ENCODE results near the gene DDX24.
A peak's percentile ranks its signal among the peaks of the same experiment; 100 is the strongest.

DDX24 gene

DNA sequence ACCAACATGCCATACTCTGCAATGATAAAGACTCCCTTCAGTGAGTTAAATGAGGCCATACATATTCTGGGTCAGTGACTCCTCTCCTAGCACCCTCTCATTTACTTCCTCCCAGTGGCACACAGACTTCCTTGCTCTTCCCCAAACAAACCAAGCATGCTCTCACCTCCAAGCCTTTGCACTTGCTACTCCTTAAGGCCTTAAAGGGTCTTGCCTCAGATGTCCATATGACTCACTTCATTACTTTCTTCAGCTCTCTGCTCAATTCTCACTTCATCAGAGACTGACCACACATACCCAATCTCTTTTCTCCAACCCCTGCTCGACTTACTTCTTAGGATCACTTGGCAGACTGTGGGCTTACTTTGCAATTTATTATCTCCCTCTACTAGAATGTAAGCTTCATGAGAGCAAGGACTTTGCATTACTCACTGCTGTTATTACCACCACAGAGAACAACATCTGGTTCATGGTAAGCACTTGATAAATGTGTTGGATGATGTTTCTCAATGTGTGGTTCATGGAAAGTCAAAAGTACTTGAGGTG lies 22.8 kb downstream of the DDX24 start:
- Histone ChIP-seq H3K23ac (ENCODE audit: low read length) (no peak overlapping the region), H3K27me3 (ENCODE audit: insufficient read depth, low read length, poor library complexity) (no peaks in the 10 kb centered on the region), H3K4me1 (ENCODE audit: control insufficient read depth, low read depth, low read length) (peaks cover 5% of the 10 kb centered on the region), H3K4me3 (ENCODE audit: low read length) (no peak overlapping the region), H3K56ac (ENCODE audit: low read length) (no peak overlapping the region), H4K5ac (ENCODE audit: low read length) (no peak overlapping the region), H3K36me3 (ENCODE audit: control insufficient read depth, insufficient read depth, low read length) (peaks cover 12% of the 10 kb centered on the region), H3K18ac (ENCODE audit: low read length) (no peak overlapping the region), H4K8ac (ENCODE audit: low read depth, low read length) (no peak overlapping the region), H3K27ac (ENCODE audit: low read depth, low read length) (no peak overlapping the region), H2AK5ac (ENCODE audit: low read length) (no peak overlapping the region), H2BK120ac (ENCODE audit: low read depth, low read length) (no peak overlapping the region), H3K4me2 (ENCODE audit: low read length) (no peak overlapping the region), H3K4ac (ENCODE audit: low read depth, low read length) (no peak overlapping the region), H3K79me2 (ENCODE audit: control insufficient read depth, insufficient read depth, low read length) (peaks cover 2% of the 10 kb centered on the region), H3K9ac (ENCODE audit: low read length) (no peak overlapping the region), H3K79me1 (ENCODE audit: low read length) (peaks cover 10% of the 10 kb centered on the region), H2BK5ac (ENCODE audit: low read length) (no peak overlapping the region), H2BK15ac (replicated peaks; ENCODE audit: low read depth) (no peak overlapping the region)
- no peak for DNase-seq
- WGBS (ENCODE audit: extremely low coverage, insufficient coverage, low lambda C conversion rate): no CpG with 5 or more reads among the region's 1 CpG

DNA sequence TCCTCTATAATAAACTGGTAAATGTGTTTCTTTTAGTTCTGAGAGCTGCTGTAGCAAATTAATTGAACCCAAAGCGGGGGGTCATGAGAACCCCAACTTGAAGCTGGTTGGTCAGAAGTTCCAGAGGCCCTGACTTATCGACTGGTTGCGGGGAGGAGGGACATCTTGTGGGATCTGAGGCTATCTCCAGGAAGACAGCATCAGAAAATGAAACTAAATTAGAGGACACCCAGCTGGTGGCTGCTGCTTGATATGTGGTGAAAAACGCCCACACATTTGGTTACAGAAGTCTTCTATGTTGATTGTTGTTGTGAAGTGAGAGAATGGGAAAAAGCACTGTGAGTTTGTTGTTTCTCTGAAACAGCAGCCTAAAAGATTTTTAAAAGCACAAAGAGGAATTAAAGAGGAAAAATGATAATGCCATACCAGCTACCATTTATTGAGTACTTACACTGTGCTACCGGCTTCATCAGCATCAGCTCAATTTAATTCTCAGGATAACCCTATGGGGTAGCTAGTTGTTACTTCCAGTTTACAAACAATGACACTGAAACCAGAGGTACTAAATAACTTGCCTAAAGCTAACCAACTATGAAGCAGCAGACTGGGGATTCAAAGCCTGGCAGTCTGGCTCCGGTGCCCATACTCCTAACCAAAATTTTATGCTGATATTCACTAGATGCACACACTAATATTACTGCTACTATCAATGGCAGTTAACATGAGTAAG lies 24.3 kb downstream of the DDX24 start:
- Histone ChIP-seq H3K79me2 (ENCODE audit: control insufficient read depth, insufficient read depth, low read length) (peaks cover 2% of the 10 kb centered on the region), H3K9ac (ENCODE audit: low read length) (no peak overlapping the region), H2BK120ac (ENCODE audit: low read depth, low read length) (no peak overlapping the region), H3K27me3 (ENCODE audit: insufficient read depth, low read length, poor library complexity) (no peaks in the 10 kb centered on the region), H3K4me1 (ENCODE audit: control insufficient read depth, low read depth, low read length) (no peaks in the 10 kb centered on the region), H3K18ac (ENCODE audit: low read length) (no peak overlapping the region), H3K4me3 (ENCODE audit: low read length) (no peak overlapping the region), H4K8ac (ENCODE audit: low read depth, low read length) (no peak overlapping the region), H2BK15ac (replicated peaks; ENCODE audit: low read depth) (no peak overlapping the region), H4K5ac (ENCODE audit: low read length) (no peak overlapping the region), H3K23ac (ENCODE audit: low read length) (no peak overlapping the region), H3K36me3 (ENCODE audit: control insufficient read depth, insufficient read depth, low read length) (peaks cover 13% of the 10 kb centered on the region), H3K56ac (ENCODE audit: low read length) (no peak overlapping the region), H2AK5ac (ENCODE audit: low read length) (no peak overlapping the region), H3K27ac (ENCODE audit: low read depth, low read length) (no peak overlapping the region), H3K79me1 (ENCODE audit: low read length) (peaks cover 8% of the 10 kb centered on the region), H3K4me2 (ENCODE audit: low read length) (no peak overlapping the region), H2BK5ac (ENCODE audit: low read length) (no peak overlapping the region), H3K4ac (ENCODE audit: low read depth, low read length) (no peak overlapping the region)
- no CpG with 5 or more reads among the region's 6 CpGs for WGBS (ENCODE audit: extremely low coverage, insufficient coverage, low lambda C conversion rate)
- no peak for DNase-seq

GRCh38 chr14:94054936-94055335 lies 26.1 kb downstream of the DDX24 start:
- Histone ChIP-seq H2BK5ac (ENCODE audit: low read length) (no peak overlapping the region), H3K56ac (ENCODE audit: low read length) (no peak overlapping the region), H3K4me1 (ENCODE audit: control insufficient read depth, low read depth, low read length) (no peaks in the 10 kb centered on the region), H3K4me3 (ENCODE audit: low read length) (no peak overlapping the region), H3K36me3 (ENCODE audit: control insufficient read depth, insufficient read depth, low read length) (peaks cover 17% of the 10 kb centered on the region), H3K4me2 (ENCODE audit: low read length) (no peak overlapping the region), H3K23ac (ENCODE audit: low read length) (no peak overlapping the region), H3K9ac (ENCODE audit: low read length) (no peak overlapping the region), H4K8ac (ENCODE audit: low read depth, low read length) (no peak overlapping the region), H3K27me3 (ENCODE audit: insufficient read depth, low read length, poor library complexity) (no peaks in the 10 kb centered on the region), H2AK5ac (ENCODE audit: low read length) (no peak overlapping the region), H3K79me1 (ENCODE audit: low read length) (peaks cover 2% of the 10 kb centered on the region), H3K18ac (ENCODE audit: low read length) (no peak overlapping the region), H2BK15ac (replicated peaks; ENCODE audit: low read depth) (no peak overlapping the region), H3K4ac (ENCODE audit: low read depth, low read length) (no peak overlapping the region), H2BK120ac (ENCODE audit: low read depth, low read length) (no peak overlapping the region), H3K27ac (ENCODE audit: low read depth, low read length) (no peak overlapping the region), H3K79me2 (ENCODE audit: control insufficient read depth, insufficient read depth, low read length) (no peaks in the 10 kb centered on the region), H4K5ac (ENCODE audit: low read length) (no peak overlapping the region)
- no peak for DNase-seq
- WGBS (ENCODE audit: extremely low coverage, insufficient coverage, low lambda C conversion rate): no CpG with 5 or more reads among the region's 7 CpGs

GRCh38 chr14:94054401-94054800 lies 26.6 kb downstream of the DDX24 start:
- no peak overlapping the region for H4K5ac ChIP-seq (ENCODE audit: low read length)
- H2BK5ac ChIP-seq (ENCODE audit: low read length): no peak overlapping the region
- no peaks in the 10 kb centered on the region for H3K4me1 ChIP-seq (ENCODE audit: control insufficient read depth, low read depth, low read length)
- no CpG with 5 or more reads among the region's 1 CpG for WGBS (ENCODE audit: extremely low coverage, insufficient coverage, low lambda C conversion rate)
- no peak overlapping the region for H3K4ac ChIP-seq (ENCODE audit: low read depth, low read length)
- H3K4me3 ChIP-seq (ENCODE audit: low read length): no peak overlapping the region
- H3K36me3 ChIP-seq (ENCODE audit: control insufficient read depth, insufficient read depth, low read length): peaks cover 17% of the 10 kb centered on the region
- H3K27me3 ChIP-seq (ENCODE audit: insufficient read depth, low read length, poor library complexity): no peaks in the 10 kb centered on the region
- no peak overlapping the region for H3K56ac ChIP-seq (ENCODE audit: low read length)
- peaks cover 2% of the 10 kb centered on the region for H3K79me1 ChIP-seq (ENCODE audit: low read length)
- H3K9ac ChIP-seq (ENCODE audit: low read length): no peak overlapping the region
- no peak overlapping the region for H2BK15ac ChIP-seq (replicated peaks; ENCODE audit: low read depth)
- no peak overlapping the region for H3K4me2 ChIP-seq (ENCODE audit: low read length)
- H4K8ac ChIP-seq (ENCODE audit: low read depth, low read length): no peak overlapping the region
- DNase-seq: no peak
- H3K23ac ChIP-seq (ENCODE audit: low read length): no peak overlapping the region
- no peak overlapping the region for H2BK120ac ChIP-seq (ENCODE audit: low read depth, low read length)
- H3K79me2 ChIP-seq (ENCODE audit: control insufficient read depth, insufficient read depth, low read length): no peaks in the 10 kb centered on the region
- no peak overlapping the region for H3K27ac ChIP-seq (ENCODE audit: low read depth, low read length)
- H2AK5ac ChIP-seq (ENCODE audit: low read length): no peak overlapping the region
- no peak overlapping the region for H3K18ac ChIP-seq (ENCODE audit: low read length)

- H3K56ac ChIP-seq (ENCODE audit: low read length): no peak overlapping the region
- H2BK15ac ChIP-seq (replicated peaks; ENCODE audit: low read depth): no peak overlapping the region
- H3K27me3 ChIP-seq (ENCODE audit: insufficient read depth, low read length, poor library complexity): no peaks in the 10 kb centered on the region
- no peak overlapping the region for H3K4ac ChIP-seq (ENCODE audit: low read depth, low read length)
- no peak for DNase-seq
- H3K79me1 ChIP-seq (ENCODE audit: low read length): no peaks in the 10 kb centered on the region
- H4K8ac ChIP-seq (ENCODE audit: low read depth, low read length): no peak overlapping the region
- H3K4me3 ChIP-seq (ENCODE audit: low read length): no peak overlapping the region
- peaks cover 16% of the 10 kb centered on the region for H3K36me3 ChIP-seq (ENCODE audit: control insufficient read depth, insufficient read depth, low read length)
- WGBS (ENCODE audit: extremely low coverage, insufficient coverage, low lambda C conversion rate): no CpG with 5 or more reads among the region's 4 CpGs
- H4K5ac ChIP-seq (ENCODE audit: low read length): no peak overlapping the region
- no peak overlapping the region for H2BK120ac ChIP-seq (ENCODE audit: low read depth, low read length)
- H3K18ac ChIP-seq (ENCODE audit: low read length): no peak overlapping the region
- H3K23ac ChIP-seq (ENCODE audit: low read length): no peak overlapping the region
- no peak overlapping the region for H3K27ac ChIP-seq (ENCODE audit: low read depth, low read length)
- H2BK5ac ChIP-seq (ENCODE audit: low read length): no peak overlapping the region
- H3K4me1 ChIP-seq (ENCODE audit: control insufficient read depth, low read depth, low read length): no peaks in the 10 kb centered on the region
- no peak overlapping the region for H3K9ac ChIP-seq (ENCODE audit: low read length)
- no peaks in the 10 kb centered on the region for H3K79me2 ChIP-seq (ENCODE audit: control insufficient read depth, insufficient read depth, low read length)
- no peak overlapping the region for H3K4me2 ChIP-seq (ENCODE audit: low read length)
- H2AK5ac ChIP-seq (ENCODE audit: low read length): no peak overlapping the region
Observed at GRCh38 chr14:94052662-94053061, 28.3 kb downstream of the DDX24 start.

- Histone ChIP-seq H3K4me3 (ENCODE audit: low read length) (no peak overlapping the region), H2BK15ac (replicated peaks; ENCODE audit: low read depth) (no peak overlapping the region), H2AK5ac (ENCODE audit: low read length) (no peak overlapping the region), H3K27me3 (ENCODE audit: insufficient read depth, low read length, poor library complexity) (no peaks in the 10 kb centered on the region), H3K23ac (ENCODE audit: low read length) (no peak overlapping the region), H2BK5ac (ENCODE audit: low read length) (no peak overlapping the region), H4K5ac (ENCODE audit: low read length) (no peak overlapping the region), H3K9ac (ENCODE audit: low read length) (no peak overlapping the region), H3K79me2 (ENCODE audit: control insufficient read depth, insufficient read depth, low read length) (no peaks in the 10 kb centered on the region), H2BK120ac (ENCODE audit: low read depth, low read length) (no peak overlapping the region), H3K4ac (ENCODE audit: low read depth, low read length) (no peak overlapping the region), H3K56ac (ENCODE audit: low read length) (no peak overlapping the region), H3K79me1 (ENCODE audit: low read length) (no peaks in the 10 kb centered on the region), H3K4me2 (ENCODE audit: low read length) (no peak overlapping the region), H3K4me1 (ENCODE audit: control insufficient read depth, low read depth, low read length) (no peaks in the 10 kb centered on the region), H4K8ac (ENCODE audit: low read depth, low read length) (no peak overlapping the region), H3K27ac (ENCODE audit: low read depth, low read length) (no peak overlapping the region), H3K36me3 (ENCODE audit: control insufficient read depth, insufficient read depth, low read length) (peaks cover 16% of the 10 kb centered on the region), H3K18ac (ENCODE audit: low read length) (no peak overlapping the region)
- WGBS (ENCODE audit: extremely low coverage, insufficient coverage, low lambda C conversion rate): no CpG with 5 or more reads among the region's 1 CpG
- DNase-seq: peak; percentile 53
Observed at GRCh38 chr14:94052199-94052598, 28.8 kb downstream of the DDX24 start.

Measured in mesendoderm (in vitro differentiated cells).